HCT116 (cell line): ENCODE measurements around the gene SHROOM3. TPM values are rescaled to one million over a fixed set of nuclear protein-coding genes. Genes with fewer than 3 reads are reported as not detected.

Source experiments
- ATAC-seq: fragments of 200-7000 bp; cut with Tn5 transposase; 2 replicates; pipeline ENCODE4 v1.9.1; 2020; ENCODE audit warnings: mild to moderate bottlenecking, moderate library complexity
- BruUV-seq: library from RNA; stranded (reverse); fragments of 400-500 nt; replicated peaks from 2 replicates; lab custom pipeline; 2021; lab: Mats Ljungman, UMichigan
- CTCF ChIA-PET: fragments of 300-600 bp; sonication (Branson Sonifier 250); formaldehyde crosslinking; loops from one replicate; lab custom pipeline; 2021; ENCODE audit warnings: antibody characterized with exemption; lab: Charles Lee
- POLR2A ChIA-PET: fragments of 300-600, 350-600 bp; sonication (Branson Sonifier 250); formaldehyde crosslinking; loops from one replicate; lab custom pipeline; 2021; ENCODE audit warnings: antibody characterized with exemption; lab: Charles Lee
- RAD21 ChIA-PET, 2 experiments: fragments of 300-600 bp; sonication (Branson Sonifier 250); formaldehyde crosslinking; loops; one replicate each; lab custom pipeline; 2023; ENCODE audit warnings: low total read pairs in 2 of 2; ENCODE audit not compliant: uncharacterized antibody in 2 of 2, unreplicated experiment in 2 of 2, low non-redundant PET in 1 of 2; lab: Charles Lee
- DNase-seq: peaks from one replicate; pipeline ENCODE4 v3.0.0-alpha.2; 2010; ENCODE audit warnings: low read depth, low spot score
- H2AFZ ChIP-seq: fragments of 200-600 bp; shearing (Covaris generic), sonication (generic); 2 replicates; pipeline ENCODE4 v1.6.1; 2017; ENCODE audit warnings: low read depth, mixed run types, mixed read lengths, antibody characterized with exemption, low read length; ENCODE audit not compliant: poor library complexity, severe bottlenecking
- H3K27ac ChIP-seq: 2 replicates; pipeline ENCODE4 v1.5.1; 2012; ENCODE audit warnings: low read depth, low read length
- H3K27me3 ChIP-seq: fragments of 200-600 bp; sonication (generic); 2 replicates; pipeline ENCODE4 v1.6.1; 2016; ENCODE audit warnings: mixed run types, low read length, mixed read lengths; ENCODE audit not compliant: insufficient read depth
- H3K36me3 ChIP-seq, 2 experiments: fragments of 200-500 bp in 1 of 2; fragments of 200-600 bp in 1 of 2; sonication (Bioruptor generic) in 1 of 2; sonication (generic) in 1 of 2; 2 replicates each; pipeline versions ENCODE4 v1.5.1 to v1.6.1; 2014 to 2016; ENCODE audit warnings: low read length in 2 of 2, inconsistent platforms in 1 of 2, mixed read lengths in 1 of 2, mixed run types in 1 of 2; ENCODE audit not compliant: insufficient read depth in 2 of 2, control insufficient read depth in 1 of 2
- H3K4me1 ChIP-seq, 2 experiments: fragments of 200-600 bp in 1 of 2; sonication (generic) in 1 of 2; 2 replicates each; pipeline versions ENCODE4 v1.5.1 to v1.6.1; 2012 to 2017; ENCODE audit warnings: low read length in 2 of 2, inconsistent platforms in 1 of 2, mild to moderate bottlenecking in 1 of 2, mixed read lengths in 1 of 2, mixed run types in 1 of 2, moderate library complexity in 1 of 2; ENCODE audit not compliant: insufficient read depth in 2 of 2, control insufficient read depth in 1 of 2
- H3K4me2 ChIP-seq: fragments of 200-600 bp; sonication (generic); 2 replicates; pipeline ENCODE4 v1.6.1; 2017; ENCODE audit warnings: mixed run types, low read length, mixed read lengths
- H3K4me3 ChIP-seq, 2 experiments: fragments of 200-600 bp in 1 of 2; sonication (generic) in 1 of 2; replicated peaks in 1 of 2; 2 replicates each; pipeline ENCODE4 v1.5.1; 2011 to 2016; ENCODE audit warnings: low read length in 2 of 2, control low read depth in 1 of 2, low read depth in 1 of 2, mild to moderate bottlenecking in 1 of 2, mixed read lengths in 1 of 2, mixed run types in 1 of 2
- H3K79me2 ChIP-seq: fragments of 200-600 bp; sonication (generic); 2 replicates; pipeline ENCODE4 v1.6.1; 2017; ENCODE audit warnings: mild to moderate bottlenecking, mixed run types, low read length, moderate library complexity, mixed read lengths; ENCODE audit not compliant: insufficient read depth
- H3K9ac ChIP-seq: fragments of 200-600 bp; sonication (generic); 2 replicates; pipeline ENCODE4 v1.6.1; 2016; ENCODE audit warnings: low read length, mixed read lengths
- H3K9me2 ChIP-seq: fragments of 200-600 bp; sonication (generic), shearing (Covaris generic); 2 replicates; pipeline ENCODE4 v1.6.1; 2017; ENCODE audit warnings: mixed run types, mild to moderate bottlenecking, moderate library complexity; ENCODE audit not compliant: insufficient read depth
- H3K9me3 ChIP-seq, 2 experiments: fragments of 200-500 bp in 1 of 2; fragments of 200-600 bp in 1 of 2; sonication (Bioruptor generic) in 1 of 2; sonication (generic) in 1 of 2; 2 replicates each; pipeline ENCODE4 v1.6.1; 2014 to 2017; ENCODE audit warnings: low read length in 2 of 2, mixed read lengths in 2 of 2, inconsistent platforms in 1 of 2, low read depth in 1 of 2, mild to moderate bottlenecking in 1 of 2, mixed run types in 1 of 2, moderate library complexity in 1 of 2; ENCODE audit not compliant: control insufficient read depth in 1 of 2, insufficient read depth in 1 of 2
- H4K20me1 ChIP-seq: fragments of 200-600 bp; sonication (generic), shearing (Covaris generic); 2 replicates; pipeline ENCODE4 v1.6.1; 2017; ENCODE audit warnings: mixed run types, mild to moderate bottlenecking, moderate library complexity; ENCODE audit not compliant: insufficient read depth
- CBX3 ChIP-seq: IDR thresholded peaks from 2 replicates; pipeline ENCODE4 v1.6.1; 2012; ENCODE audit warnings: low read depth
- CEBPB ChIP-seq: IDR thresholded peaks from 2 replicates; pipeline ENCODE4 v1.6.1; 2012; ENCODE audit warnings: low read depth
- EGR1 ChIP-seq: IDR thresholded peaks from 2 replicates; pipeline ENCODE4 v1.6.1; 2012; ENCODE audit warnings: low read depth
- ELF1 ChIP-seq: IDR thresholded peaks from 2 replicates; pipeline ENCODE4 v1.6.1; 2012; ENCODE audit warnings: low read depth, borderline replicate concordance
- EZH2 ChIP-seq: fragments of 200-600 bp; sonication (generic); IDR thresholded peaks from 2 replicates; pipeline ENCODE4 v1.6.1; 2017; ENCODE audit warnings: antibody characterized with exemption, mixed run types
- FOSL1 ChIP-seq: IDR thresholded peaks from 2 replicates; pipeline ENCODE4 v1.6.1; 2012; ENCODE audit warnings: low read depth
- POLR2A ChIP-seq: IDR thresholded peaks from 2 replicates; pipeline ENCODE4 v1.7.0; 2011; ENCODE audit warnings: borderline replicate concordance; ENCODE audit not compliant: insufficient read depth, insufficient read length; ENCODE audit errors: extremely low read depth
- SIN3A ChIP-seq: IDR thresholded peaks from 2 replicates; pipeline ENCODE4 v1.6.1; 2012; ENCODE audit warnings: low read depth
- SRF ChIP-seq: IDR thresholded peaks from 2 replicates; pipeline ENCODE4 v1.6.1; 2012; ENCODE audit warnings: low read depth
- YY1 ChIP-seq: IDR thresholded peaks from 2 replicates; pipeline ENCODE4 v1.6.1; 2011; ENCODE audit warnings: low read length, low read depth, moderate library complexity, mild to moderate bottlenecking; ENCODE audit not compliant: insufficient replicate concordance; ENCODE audit errors: extremely low read depth
- ZFX ChIP-seq: fragments of 450-650 bp; IDR thresholded peaks from 2 replicates; pipeline ENCODE4 v1.6.1; 2017
- intact Hi-C: fragments of 100-400 bp; cut with micrococcal nuclease; formaldehyde crosslinking; loops from 2 replicates; pipeline ENCODE4 v1.10.0; 2022
- total RNA-seq: library from RNA; stranded (reverse); gene quantifications from one replicate; pipeline ENCODE4 v1.2.1, GENCODE V29; 2021; ENCODE audit not compliant: unreplicated experiment
- TF ChIP-seq, protein P1 (sequence below), 3 experiments: fragments of 200-600 bp in 1 of 3; sonication (generic) in 1 of 3; IDR thresholded peaks in 2 of 3; conservative IDR thresholded peaks in 1 of 3; 2 replicates each; pipeline ENCODE4 v1.5.1; 2012 to 2017; ENCODE audit warnings: low read depth in 2 of 3, low read length in 2 of 3, antibody characterized with exemption in 1 of 3, borderline replicate concordance in 1 of 3, control low read depth in 1 of 3, mild to moderate bottlenecking in 1 of 3, mixed read lengths in 1 of 3, mixed run types in 1 of 3, moderate library complexity in 1 of 3; ENCODE audit not compliant: insufficient read depth in 1 of 3
- TF ChIP-seq, protein P2 (sequence below): IDR thresholded peaks from 2 replicates; pipeline ENCODE4 v1.6.1; 2011; ENCODE audit warnings: mild to moderate bottlenecking, low read length, moderate library complexity; ENCODE audit not compliant: insufficient replicate concordance; ENCODE audit errors: extremely low read depth
- TF ChIP-seq, protein P3 (sequence below): IDR thresholded peaks from 2 replicates; pipeline ENCODE4 v1.6.1; 2012
- TF ChIP-seq, protein P4 (sequence below): IDR thresholded peaks from 2 replicates; pipeline ENCODE4 v1.6.1; 2012; ENCODE audit warnings: low read depth
- TF ChIP-seq, protein P5 (sequence below): IDR thresholded peaks from 2 replicates; pipeline ENCODE4 v1.6.1; 2012

The SHROOM3 gene
- total RNA-seq, 1 experiment from 2014 or later = 22.5 TPM

DNA sequence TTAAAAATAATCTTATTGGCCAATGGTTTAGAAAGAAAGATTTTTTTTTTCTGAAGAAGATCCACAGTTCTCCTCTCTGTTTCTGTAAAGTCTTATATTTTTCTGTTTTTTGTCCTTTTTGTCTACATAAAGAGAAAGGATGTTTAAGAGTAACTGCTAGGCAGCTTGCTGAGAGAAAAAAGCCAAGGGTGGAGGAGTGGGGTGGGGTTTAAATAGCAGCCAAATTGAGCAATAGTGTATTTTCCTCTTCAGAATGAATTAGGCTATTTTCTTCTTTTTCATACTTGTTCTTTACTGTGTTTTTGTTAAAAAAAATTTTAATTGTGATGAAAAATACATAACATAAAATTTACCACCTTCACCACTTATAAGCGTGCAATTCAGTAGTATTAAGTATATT, 238.3 kb downstream of the SHROOM3 start:
- H3K27me3 ChIP-seq = no peaks in the 10 kb centered on the region
- CTCF ChIA-PET = no interaction called here
- H4K20me1 ChIP-seq = no peaks in the 10 kb centered on the region
- H3K4me2 ChIP-seq = no peak overlapping the region
- H3K79me2 ChIP-seq = no peaks in the 10 kb centered on the region
- POLR2A ChIA-PET = no interaction called here
- no peak for TF ChIP-seq CBX3
- TF ChIP-seq, protein P1, sequence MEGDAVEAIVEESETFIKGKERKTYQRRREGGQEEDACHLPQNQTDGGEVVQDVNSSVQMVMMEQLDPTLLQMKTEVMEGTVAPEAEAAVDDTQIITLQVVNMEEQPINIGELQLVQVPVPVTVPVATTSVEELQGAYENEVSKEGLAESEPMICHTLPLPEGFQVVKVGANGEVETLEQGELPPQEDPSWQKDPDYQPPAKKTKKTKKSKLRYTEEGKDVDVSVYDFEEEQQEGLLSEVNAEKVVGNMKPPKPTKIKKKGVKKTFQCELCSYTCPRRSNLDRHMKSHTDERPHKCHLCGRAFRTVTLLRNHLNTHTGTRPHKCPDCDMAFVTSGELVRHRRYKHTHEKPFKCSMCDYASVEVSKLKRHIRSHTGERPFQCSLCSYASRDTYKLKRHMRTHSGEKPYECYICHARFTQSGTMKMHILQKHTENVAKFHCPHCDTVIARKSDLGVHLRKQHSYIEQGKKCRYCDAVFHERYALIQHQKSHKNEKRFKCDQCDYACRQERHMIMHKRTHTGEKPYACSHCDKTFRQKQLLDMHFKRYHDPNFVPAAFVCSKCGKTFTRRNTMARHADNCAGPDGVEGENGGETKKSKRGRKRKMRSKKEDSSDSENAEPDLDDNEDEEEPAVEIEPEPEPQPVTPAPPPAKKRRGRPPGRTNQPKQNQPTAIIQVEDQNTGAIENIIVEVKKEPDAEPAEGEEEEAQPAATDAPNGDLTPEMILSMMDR (IDR thresholded peaks at IDR 0.05 in 2 of 3, conservative IDR thresholded peaks at IDR 0.05 in 1 of 3; ENCODE audit: borderline replicate concordance in 1 of 3, insufficient read depth in 1 of 3, low read depth in 2 of 3, low read length in 2 of 3) = no peak
- TF ChIP-seq, protein P2, sequence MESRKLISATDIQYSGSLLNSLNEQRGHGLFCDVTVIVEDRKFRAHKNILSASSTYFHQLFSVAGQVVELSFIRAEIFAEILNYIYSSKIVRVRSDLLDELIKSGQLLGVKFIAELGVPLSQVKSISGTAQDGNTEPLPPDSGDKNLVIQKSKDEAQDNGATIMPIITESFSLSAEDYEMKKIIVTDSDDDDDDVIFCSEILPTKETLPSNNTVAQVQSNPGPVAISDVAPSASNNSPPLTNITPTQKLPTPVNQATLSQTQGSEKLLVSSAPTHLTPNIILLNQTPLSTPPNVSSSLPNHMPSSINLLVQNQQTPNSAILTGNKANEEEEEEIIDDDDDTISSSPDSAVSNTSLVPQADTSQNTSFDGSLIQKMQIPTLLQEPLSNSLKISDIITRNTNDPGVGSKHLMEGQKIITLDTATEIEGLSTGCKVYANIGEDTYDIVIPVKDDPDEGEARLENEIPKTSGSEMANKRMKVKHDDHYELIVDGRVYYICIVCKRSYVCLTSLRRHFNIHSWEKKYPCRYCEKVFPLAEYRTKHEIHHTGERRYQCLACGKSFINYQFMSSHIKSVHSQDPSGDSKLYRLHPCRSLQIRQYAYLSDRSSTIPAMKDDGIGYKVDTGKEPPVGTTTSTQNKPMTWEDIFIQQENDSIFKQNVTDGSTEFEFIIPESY = no peak
- TF ChIP-seq, protein P3, sequence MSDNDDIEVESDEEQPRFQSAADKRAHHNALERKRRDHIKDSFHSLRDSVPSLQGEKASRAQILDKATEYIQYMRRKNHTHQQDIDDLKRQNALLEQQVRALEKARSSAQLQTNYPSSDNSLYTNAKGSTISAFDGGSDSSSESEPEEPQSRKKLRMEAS = no peak
- no peak for TF ChIP-seq ELF1
- no peak for TF ChIP-seq EZH2
- TF ChIP-seq POLR2A = no peak
- no peak for TF ChIP-seq YY1
- TF ChIP-seq SRF = no peak
- no peak for TF ChIP-seq SIN3A
- TF ChIP-seq, protein P4, sequence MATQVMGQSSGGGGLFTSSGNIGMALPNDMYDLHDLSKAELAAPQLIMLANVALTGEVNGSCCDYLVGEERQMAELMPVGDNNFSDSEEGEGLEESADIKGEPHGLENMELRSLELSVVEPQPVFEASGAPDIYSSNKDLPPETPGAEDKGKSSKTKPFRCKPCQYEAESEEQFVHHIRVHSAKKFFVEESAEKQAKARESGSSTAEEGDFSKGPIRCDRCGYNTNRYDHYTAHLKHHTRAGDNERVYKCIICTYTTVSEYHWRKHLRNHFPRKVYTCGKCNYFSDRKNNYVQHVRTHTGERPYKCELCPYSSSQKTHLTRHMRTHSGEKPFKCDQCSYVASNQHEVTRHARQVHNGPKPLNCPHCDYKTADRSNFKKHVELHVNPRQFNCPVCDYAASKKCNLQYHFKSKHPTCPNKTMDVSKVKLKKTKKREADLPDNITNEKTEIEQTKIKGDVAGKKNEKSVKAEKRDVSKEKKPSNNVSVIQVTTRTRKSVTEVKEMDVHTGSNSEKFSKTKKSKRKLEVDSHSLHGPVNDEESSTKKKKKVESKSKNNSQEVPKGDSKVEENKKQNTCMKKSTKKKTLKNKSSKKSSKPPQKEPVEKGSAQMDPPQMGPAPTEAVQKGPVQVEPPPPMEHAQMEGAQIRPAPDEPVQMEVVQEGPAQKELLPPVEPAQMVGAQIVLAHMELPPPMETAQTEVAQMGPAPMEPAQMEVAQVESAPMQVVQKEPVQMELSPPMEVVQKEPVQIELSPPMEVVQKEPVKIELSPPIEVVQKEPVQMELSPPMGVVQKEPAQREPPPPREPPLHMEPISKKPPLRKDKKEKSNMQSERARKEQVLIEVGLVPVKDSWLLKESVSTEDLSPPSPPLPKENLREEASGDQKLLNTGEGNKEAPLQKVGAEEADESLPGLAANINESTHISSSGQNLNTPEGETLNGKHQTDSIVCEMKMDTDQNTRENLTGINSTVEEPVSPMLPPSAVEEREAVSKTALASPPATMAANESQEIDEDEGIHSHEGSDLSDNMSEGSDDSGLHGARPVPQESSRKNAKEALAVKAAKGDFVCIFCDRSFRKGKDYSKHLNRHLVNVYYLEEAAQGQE = no peak
- TF ChIP-seq, protein P5, sequence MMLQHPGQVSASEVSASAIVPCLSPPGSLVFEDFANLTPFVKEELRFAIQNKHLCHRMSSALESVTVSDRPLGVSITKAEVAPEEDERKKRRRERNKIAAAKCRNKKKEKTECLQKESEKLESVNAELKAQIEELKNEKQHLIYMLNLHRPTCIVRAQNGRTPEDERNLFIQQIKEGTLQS = no peak
- no peak for TF ChIP-seq CEBPB
- no peak for TF ChIP-seq FOSL1
- TF ChIP-seq EGR1 = no peak
- no peak for TF ChIP-seq ZFX
- no peak overlapping the region for H3K4me3 ChIP-seq
- intact Hi-C loops = no loop called here
- no peaks in the 10 kb centered on the region for H3K36me3 ChIP-seq
- no peak overlapping the region for H2AFZ ChIP-seq
- no peak for DNase-seq
- RAD21 ChIA-PET = no interaction called here
- no peak overlapping the region for H3K27ac ChIP-seq
- H3K4me1 ChIP-seq = no peaks in the 10 kb centered on the region
- ATAC-seq = no peak
- no TSS peak for BruUV-seq
- H3K9me2 ChIP-seq = no peaks in the 10 kb centered on the region
- no peaks in the 10 kb centered on the region for H3K9me3 ChIP-seq
- H3K9ac ChIP-seq = no peak overlapping the region
